Tibial nerve (tissue), 4 donors: Measurements from ENCODE around the gene BAG5.

Experiments used
- EP300 ChIP-seq, 2 donors: sonication (generic); formaldehyde crosslinking; IDR thresholded peaks; one replicate each; pipeline ENCODE4 v1.6.1; 2017; ENCODE audit warnings: antibody characterized with exemption in 2 of 2, mild to moderate bottlenecking in 1 of 2
- POLR2A ChIP-seq, 2 donors: fragments of 450-650 bp; IDR thresholded peaks; one replicate each; pipeline ENCODE4 v1.6.1; 2017; ENCODE audit warnings: antibody characterized with exemption in 2 of 2, mild to moderate bottlenecking in 2 of 2, moderate library complexity in 2 of 2
- TF ChIP-seq, protein P1 (sequence below), 5 experiments: fragments of 200-600 bp in 3 of 5; fragments of 450-650 bp in 2 of 5; sonication (generic) in 3 of 5; IDR thresholded peaks; one replicate each; pipeline ENCODE4 v1.5.1; 2016 to 2019; ENCODE audit warnings: antibody characterized with exemption in 5 of 5, mild to moderate bottlenecking in 3 of 5, moderate library complexity in 2 of 5

DNA sequence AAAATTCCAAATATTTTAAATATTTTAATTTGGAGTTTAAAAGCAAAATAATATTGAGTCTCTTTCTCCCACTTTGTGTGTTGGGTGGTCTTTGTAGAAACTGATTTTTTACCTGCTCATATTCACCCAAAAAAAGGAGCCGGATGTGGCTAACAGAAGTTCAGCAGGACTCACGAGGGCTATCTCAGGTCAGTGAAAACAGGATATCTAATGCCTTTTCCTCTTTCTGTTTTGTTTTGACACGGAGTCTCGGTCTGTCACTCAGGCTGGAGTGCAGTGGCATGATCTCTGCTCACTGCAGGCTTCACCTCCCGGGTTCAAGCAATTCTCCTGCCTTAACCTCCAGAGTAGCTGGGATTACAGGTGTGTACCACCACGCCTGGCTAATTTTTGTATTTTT lies 31.1 kb upstream of the BAG5 start:
- TF ChIP-seq, protein P1, sequence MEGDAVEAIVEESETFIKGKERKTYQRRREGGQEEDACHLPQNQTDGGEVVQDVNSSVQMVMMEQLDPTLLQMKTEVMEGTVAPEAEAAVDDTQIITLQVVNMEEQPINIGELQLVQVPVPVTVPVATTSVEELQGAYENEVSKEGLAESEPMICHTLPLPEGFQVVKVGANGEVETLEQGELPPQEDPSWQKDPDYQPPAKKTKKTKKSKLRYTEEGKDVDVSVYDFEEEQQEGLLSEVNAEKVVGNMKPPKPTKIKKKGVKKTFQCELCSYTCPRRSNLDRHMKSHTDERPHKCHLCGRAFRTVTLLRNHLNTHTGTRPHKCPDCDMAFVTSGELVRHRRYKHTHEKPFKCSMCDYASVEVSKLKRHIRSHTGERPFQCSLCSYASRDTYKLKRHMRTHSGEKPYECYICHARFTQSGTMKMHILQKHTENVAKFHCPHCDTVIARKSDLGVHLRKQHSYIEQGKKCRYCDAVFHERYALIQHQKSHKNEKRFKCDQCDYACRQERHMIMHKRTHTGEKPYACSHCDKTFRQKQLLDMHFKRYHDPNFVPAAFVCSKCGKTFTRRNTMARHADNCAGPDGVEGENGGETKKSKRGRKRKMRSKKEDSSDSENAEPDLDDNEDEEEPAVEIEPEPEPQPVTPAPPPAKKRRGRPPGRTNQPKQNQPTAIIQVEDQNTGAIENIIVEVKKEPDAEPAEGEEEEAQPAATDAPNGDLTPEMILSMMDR (IDR thresholded peaks at IDR 0.05) = no peak
- TF ChIP-seq POLR2A (IDR thresholded peaks at IDR 0.05) (no peak), EP300 (IDR thresholded peaks at IDR 0.05) (no peak)
